Measurements from ENCODE around the gene PASD1. TPM values are rescaled to one million over a fixed set of nuclear protein-coding genes. Genes with fewer than 3 reads are reported as not detected.

The PASD1 gene
- total RNA-seq, 1 experiment from 2014 or later: not detected

DNA sequence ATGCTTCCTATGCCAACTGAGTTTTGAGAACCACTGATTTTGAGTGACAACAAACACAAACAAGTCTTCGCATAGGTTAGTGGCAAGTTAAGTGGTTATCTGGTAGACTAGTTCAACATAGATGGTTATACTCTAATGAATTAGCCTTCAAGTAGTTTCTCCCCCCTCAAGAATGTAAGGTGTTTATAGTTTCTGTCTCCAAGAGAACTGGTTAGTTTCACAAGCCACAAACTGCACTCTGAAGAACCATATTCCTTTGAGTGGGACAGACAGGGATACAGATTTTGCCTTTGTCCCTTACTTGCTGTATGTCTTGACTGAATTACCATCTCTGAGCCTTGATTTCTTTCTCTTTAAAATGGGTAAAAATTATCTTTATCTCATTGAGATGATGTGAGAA lies 41.5 kb downstream of the PASD1 start:
- CTCF ChIA-PET: no interaction called here
- Histone ChIP-seq H3K36me3 (ENCODE audit: control insufficient read depth, insufficient read depth, low read length) (no peaks in the 10 kb centered on the region), H3K9me3 (ENCODE audit: control insufficient read depth, insufficient read depth, low read depth, low read length) (no peaks in the 10 kb centered on the region), H3K4me1 (ENCODE audit: control insufficient read depth, insufficient read depth, low read length) (no peaks in the 10 kb centered on the region), H3K4me3 (ENCODE audit: low read depth in 2 of 2, low read length in 2 of 2) (no peak overlapping the region), H3K27me3 (ENCODE audit: control insufficient read depth, insufficient read depth, low read length) (no peaks in the 10 kb centered on the region; the same call in none of the 2 replicates), H3K27ac (ENCODE audit: low read length) (no peak overlapping the region)
- DNase-seq (ENCODE audit: low read depth, low spot score) (no peak), ATAC-seq (no peak)
- intact Hi-C loops (cut with micrococcal nuclease; ENCODE audit: unreplicated experiment) (no loop called here), in situ Hi-C loops (cut with HindIII; ENCODE audit: low pct_unique_long_range_greater_than_20kb, low sequenced_read_pairs) (no loop called here)
- BruUV-seq (replicated peaks): no TSS peak
- no peak for TF ChIP-seq REST (IDR thresholded peaks at IDR 0.05; ENCODE audit: insufficient read depth in 1 of 2, low read depth in 2 of 2, low read length in 1 of 2)
- no peak for TF ChIP-seq POLR2AphosphoS5 (IDR thresholded peaks at IDR 0.05; ENCODE audit: low read depth, low read length)
- no peak for TF ChIP-seq TCF7L2 (IDR thresholded peaks at IDR 0.05; ENCODE audit: low read depth, low read length)
- TF ChIP-seq CTCF (IDR thresholded peaks at IDR 0.05): no peak
- TF ChIP-seq SIN3A (IDR thresholded peaks at IDR 0.05; ENCODE audit: borderline replicate concordance, insufficient read depth, low read depth, low read length): no peak
- POLR2A ChIA-PET: no interaction called here

DNA sequence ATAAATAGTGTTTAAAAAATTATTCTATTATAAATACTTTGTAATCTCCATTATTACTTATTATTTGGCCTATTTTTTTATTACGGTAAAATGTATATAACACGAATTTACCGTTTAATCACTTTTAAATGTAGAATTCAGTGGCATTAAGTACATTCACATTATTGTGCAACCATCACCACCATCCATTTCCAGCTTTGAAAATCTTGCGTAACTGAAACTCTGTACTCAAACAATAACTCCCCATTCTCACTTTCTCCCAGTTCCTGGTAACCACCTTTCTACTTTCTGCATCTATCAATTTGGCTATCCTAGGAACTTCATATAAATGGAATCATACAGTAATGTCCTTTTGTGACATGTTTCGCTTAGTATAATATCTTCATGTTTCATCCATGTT lies 45.7 kb downstream of the PASD1 start:
- in situ Hi-C loops (cut with HindIII; ENCODE audit: low pct_unique_long_range_greater_than_20kb, low sequenced_read_pairs) (no loop called here), intact Hi-C loops (cut with micrococcal nuclease; ENCODE audit: unreplicated experiment) (no loop called here)
- Histone ChIP-seq H3K4me1 (ENCODE audit: control insufficient read depth, insufficient read depth, low read length) (no peaks in the 10 kb centered on the region), H3K27me3 (ENCODE audit: control insufficient read depth, insufficient read depth, low read length) (no peaks in the 10 kb centered on the region; the same call in none of the 2 replicates), H3K36me3 (ENCODE audit: control insufficient read depth, insufficient read depth, low read length) (no peaks in the 10 kb centered on the region), H3K9me3 (ENCODE audit: control insufficient read depth, insufficient read depth, low read depth, low read length) (no peaks in the 10 kb centered on the region), H3K4me3 (ENCODE audit: low read depth in 2 of 2, low read length in 2 of 2) (no peak overlapping the region), H3K27ac (ENCODE audit: low read length) (no peak overlapping the region)
- no peak for DNase-seq (ENCODE audit: low read depth, low spot score)
- ChIA-PET CTCF (no interaction called here), POLR2A (no interaction called here)
- TF ChIP-seq CTCF (IDR thresholded peaks at IDR 0.05) (no peak), REST (IDR thresholded peaks at IDR 0.05; ENCODE audit: insufficient read depth in 1 of 2, low read depth in 2 of 2, low read length in 1 of 2) (no peak), TCF7L2 (IDR thresholded peaks at IDR 0.05; ENCODE audit: low read depth, low read length) (no peak), POLR2AphosphoS5 (IDR thresholded peaks at IDR 0.05; ENCODE audit: low read depth, low read length) (no peak), SIN3A (IDR thresholded peaks at IDR 0.05; ENCODE audit: borderline replicate concordance, insufficient read depth, low read depth, low read length) (no peak)
- no TSS peak for BruUV-seq (replicated peaks)
- no peak for ATAC-seq

Measured in Panc1 (cell line).